SK-N-SH (cell line): ENCODE measurements around the gene PLEKHA6. TPM values are rescaled to one million over a fixed set of nuclear protein-coding genes. Genes with fewer than 3 reads are reported as not detected.

Source experiments
- CTCF ChIA-PET: fragments of 300-600, 350-600 bp; formaldehyde crosslinking; extraction: SDS; loops from one replicate; lab custom pipeline; 2021; lab: Yijun Ruan, JAX
- POLR2A ChIA-PET: fragments of 350-600 bp; sonication (Branson Sonifier 250); formaldehyde crosslinking; extraction: SDS; loops from one replicate; lab custom pipeline; 2020; ENCODE audit warnings: antibody characterized with exemption, inconsistent platforms; lab: Yijun Ruan, JAX
- DNase-seq: peaks from one replicate; pipeline ENCODE4 v3.0.0; 2012
- H2AFZ ChIP-seq: fragments of 200-600 bp; sonication (generic); 2 replicates; pipeline ENCODE4 v1.8.1; 2016; ENCODE audit warnings: antibody characterized with exemption, mild to moderate bottlenecking, low read depth
- H3F3A ChIP-seq: fragments of 200-600 bp; sonication (generic); replicated peaks from 2 replicates; pipeline ENCODE3; 2016; ENCODE audit warnings: antibody characterized with exemption, mild to moderate bottlenecking; ENCODE audit not compliant: insufficient read depth
- H3K27ac ChIP-seq, 2 experiments: fragments of 200-500 bp in 1 of 2; fragments of 200-600 bp in 1 of 2; sonication (Bioruptor generic) in 1 of 2; sonication (generic), shearing (Covaris generic) in 1 of 2; 2 replicates each; pipeline versions ENCODE4 v1.5.1 to v1.6.1; 2014 to 2016; ENCODE audit warnings: low read depth in 2 of 2, inconsistent platforms in 1 of 2, low read length in 1 of 2, mild to moderate bottlenecking in 1 of 2, mixed read lengths in 1 of 2
- H3K27me3 ChIP-seq: fragments of 200-600 bp; sonication (generic), shearing (Covaris generic); 2 replicates; pipeline ENCODE4 v1.6.1; 2016; ENCODE audit warnings: mixed run types; ENCODE audit not compliant: insufficient read depth
- H3K36me3 ChIP-seq, 2 experiments: fragments of 200-500 bp in 1 of 2; fragments of 200-600 bp in 1 of 2; sonication (Bioruptor generic) in 1 of 2; sonication (generic) in 1 of 2; replicated peaks in 1 of 2; 2 replicates each; pipeline versions ENCODE3 to v1.5.1; 2014 to 2016; ENCODE audit warnings: low read length in 1 of 2, mild to moderate bottlenecking in 1 of 2; ENCODE audit not compliant: insufficient read depth in 2 of 2, control insufficient read depth in 1 of 2
- H3K4me1 ChIP-seq, 2 experiments: fragments of 200-500 bp in 1 of 2; fragments of 200-600 bp in 1 of 2; sonication (Bioruptor generic) in 1 of 2; sonication (generic), shearing (Covaris generic) in 1 of 2; 2 replicates each; pipeline versions ENCODE4 v1.5.1 to v1.6.1; 2014 to 2016; ENCODE audit warnings: low read depth in 1 of 2, low read length in 1 of 2, mixed run types in 1 of 2; ENCODE audit not compliant: insufficient read depth in 2 of 2, control insufficient read depth in 1 of 2
- H3K4me2 ChIP-seq: fragments of 200-600 bp; sonication (generic), shearing (Covaris generic); 2 replicates; pipeline ENCODE4 v1.6.1; 2017; ENCODE audit warnings: mixed run types
- H3K4me3 ChIP-seq, 2 experiments: fragments of 200-500 bp in 1 of 2; fragments of 200-600 bp in 1 of 2; sonication (Bioruptor generic) in 1 of 2; sonication (generic), shearing (Covaris generic) in 1 of 2; 2 replicates each; pipeline versions ENCODE4 v1.5.1 to v1.8.1; 2014 to 2016; ENCODE audit warnings: low read depth in 2 of 2, inconsistent platforms in 1 of 2, low read length in 1 of 2, mild to moderate bottlenecking in 1 of 2, mixed read lengths in 1 of 2, moderate library complexity in 1 of 2
- H3K79me2 ChIP-seq: fragments of 200-600 bp; sonication (generic); 2 replicates; pipeline ENCODE4 v1.8.1; 2017; ENCODE audit warnings: mild to moderate bottlenecking; ENCODE audit not compliant: insufficient read depth
- H3K9ac ChIP-seq: fragments of 200-600 bp; sonication (generic); 2 replicates; pipeline ENCODE4 v1.6.1; 2017; ENCODE audit warnings: mixed run types
- H3K9me2 ChIP-seq: fragments of 200-600 bp; sonication (generic); 2 replicates; pipeline ENCODE4 v1.6.1; 2017; ENCODE audit warnings: mixed run types
- H3K9me3 ChIP-seq: fragments of 200-600 bp; sonication (generic); 2 replicates; pipeline ENCODE4 v1.6.1; 2017; ENCODE audit warnings: mixed run types, mild to moderate bottlenecking, moderate library complexity
- H4K20me1 ChIP-seq: fragments of 200-600 bp; sonication (generic); 2 replicates; pipeline ENCODE4 v1.6.1; 2017; ENCODE audit warnings: mild to moderate bottlenecking, mixed run types; ENCODE audit not compliant: insufficient read depth
- CHD2 ChIP-seq: fragments of 150-350 bp; IDR thresholded peaks from 2 replicates; pipeline ENCODE4 v1.6.1; 2018; ENCODE audit warnings: low read length; ENCODE audit not compliant: partially characterized antibody
- ELF1 ChIP-seq: IDR thresholded peaks from 2 replicates; pipeline ENCODE4 v1.4.0; 2012
- EP300 ChIP-seq, 2 experiments: IDR thresholded peaks; 2 replicates each; pipeline versions ENCODE4 v1.4.0 to v1.6.1; 2012; ENCODE audit warnings: borderline replicate concordance in 1 of 2, low read depth in 1 of 2, low read length in 1 of 2
- EZH2phosphoT487 ChIP-seq: fragments of 200-600 bp; sonication (generic); IDR thresholded peaks from 2 replicates; pipeline ENCODE4 v1.6.1; 2017; ENCODE audit warnings: low read depth, mixed run types, mild to moderate bottlenecking, antibody characterized with exemption, moderate library complexity, borderline replicate concordance
- GABPA ChIP-seq: IDR thresholded peaks from 2 replicates; pipeline ENCODE4 v1.4.0; 2012; ENCODE audit warnings: low read depth, mild to moderate bottlenecking
- MAX ChIP-seq: IDR thresholded peaks from 2 replicates; pipeline ENCODE4 v1.4.0; 2012; ENCODE audit warnings: low read depth
- MEF2A ChIP-seq: IDR thresholded peaks from 2 replicates; pipeline ENCODE4 v1.4.0; 2012; ENCODE audit warnings: low read depth, borderline replicate concordance
- POLR2AphosphoS5 ChIP-seq: IDR thresholded peaks from 2 replicates; pipeline ENCODE4 v1.6.1; 2012; ENCODE audit warnings: low read depth, low read length
- RAD21 ChIP-seq: IDR thresholded peaks from 2 replicates; pipeline ENCODE4 v1.6.1; 2012; ENCODE audit warnings: mild to moderate bottlenecking, low read length
- RCOR1 ChIP-seq: fragments of 150-350 bp; IDR thresholded peaks from 2 replicates; pipeline ENCODE4 v1.6.1; 2017; ENCODE audit warnings: antibody characterized with exemption, low read length
- SIN3A ChIP-seq: IDR thresholded peaks from 2 replicates; pipeline ENCODE4 v1.6.1; 2012; ENCODE audit warnings: low read depth, mild to moderate bottlenecking, low read length, moderate library complexity, borderline replicate concordance
- SMC3 ChIP-seq: IDR thresholded peaks from 2 replicates; pipeline ENCODE4 v1.6.1; 2012; ENCODE audit warnings: low read depth, low read length, improper control_type of control experiment
- TAF1 ChIP-seq: IDR thresholded peaks from 2 replicates; pipeline ENCODE4 v1.6.1; 2012; ENCODE audit warnings: low read depth, mild to moderate bottlenecking, low read length, moderate library complexity, borderline replicate concordance
- TCF12 ChIP-seq: IDR thresholded peaks from 2 replicates; pipeline ENCODE4 v1.4.0; 2012
- WGBS: methylation state at CpG from one replicate; pipeline ENCODE4 v1.1.6; 2017; ENCODE audit warnings: low lambda C conversion rate; 5-methylcytosine and 5-hydroxymethylcytosine counted together
- polyA plus RNA-seq, 3 experiments: library from polyadenylated mRNA; depleted of rRNA; stranded (reverse); fragments of >200 nt; gene quantifications; 2 replicates each; pipeline ENCODE4 v1.2.3, GENCODE V29; 2012
- TF ChIP-seq, protein P1 (sequence below): IDR thresholded peaks from 2 replicates; pipeline ENCODE4 v1.6.1; 2012; ENCODE audit warnings: mild to moderate bottlenecking, low read depth, low read length, moderate library complexity

The PLEKHA6 gene
- polyA plus RNA-seq, 1 of the 3 experiments (the other 2 are of a cell fraction) = 1.2 TPM

- TF ChIP-seq MEF2A (no peak), POLR2AphosphoS5 (0 out of 2 replicates have a peak, but pooled peaks have one; percentile 27), SMC3 (no peak), RCOR1 (peak; percentile 87; the same call in 1 of the 2 replicates), EZH2phosphoT487 (no peak), ELF1 (no peak)
- TF ChIP-seq, protein P1, sequence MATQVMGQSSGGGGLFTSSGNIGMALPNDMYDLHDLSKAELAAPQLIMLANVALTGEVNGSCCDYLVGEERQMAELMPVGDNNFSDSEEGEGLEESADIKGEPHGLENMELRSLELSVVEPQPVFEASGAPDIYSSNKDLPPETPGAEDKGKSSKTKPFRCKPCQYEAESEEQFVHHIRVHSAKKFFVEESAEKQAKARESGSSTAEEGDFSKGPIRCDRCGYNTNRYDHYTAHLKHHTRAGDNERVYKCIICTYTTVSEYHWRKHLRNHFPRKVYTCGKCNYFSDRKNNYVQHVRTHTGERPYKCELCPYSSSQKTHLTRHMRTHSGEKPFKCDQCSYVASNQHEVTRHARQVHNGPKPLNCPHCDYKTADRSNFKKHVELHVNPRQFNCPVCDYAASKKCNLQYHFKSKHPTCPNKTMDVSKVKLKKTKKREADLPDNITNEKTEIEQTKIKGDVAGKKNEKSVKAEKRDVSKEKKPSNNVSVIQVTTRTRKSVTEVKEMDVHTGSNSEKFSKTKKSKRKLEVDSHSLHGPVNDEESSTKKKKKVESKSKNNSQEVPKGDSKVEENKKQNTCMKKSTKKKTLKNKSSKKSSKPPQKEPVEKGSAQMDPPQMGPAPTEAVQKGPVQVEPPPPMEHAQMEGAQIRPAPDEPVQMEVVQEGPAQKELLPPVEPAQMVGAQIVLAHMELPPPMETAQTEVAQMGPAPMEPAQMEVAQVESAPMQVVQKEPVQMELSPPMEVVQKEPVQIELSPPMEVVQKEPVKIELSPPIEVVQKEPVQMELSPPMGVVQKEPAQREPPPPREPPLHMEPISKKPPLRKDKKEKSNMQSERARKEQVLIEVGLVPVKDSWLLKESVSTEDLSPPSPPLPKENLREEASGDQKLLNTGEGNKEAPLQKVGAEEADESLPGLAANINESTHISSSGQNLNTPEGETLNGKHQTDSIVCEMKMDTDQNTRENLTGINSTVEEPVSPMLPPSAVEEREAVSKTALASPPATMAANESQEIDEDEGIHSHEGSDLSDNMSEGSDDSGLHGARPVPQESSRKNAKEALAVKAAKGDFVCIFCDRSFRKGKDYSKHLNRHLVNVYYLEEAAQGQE = no peak
Measured at GRCh38 chr1:204299814-204300365, 59.8 kb downstream of the PLEKHA6 start (continued).

DNA sequence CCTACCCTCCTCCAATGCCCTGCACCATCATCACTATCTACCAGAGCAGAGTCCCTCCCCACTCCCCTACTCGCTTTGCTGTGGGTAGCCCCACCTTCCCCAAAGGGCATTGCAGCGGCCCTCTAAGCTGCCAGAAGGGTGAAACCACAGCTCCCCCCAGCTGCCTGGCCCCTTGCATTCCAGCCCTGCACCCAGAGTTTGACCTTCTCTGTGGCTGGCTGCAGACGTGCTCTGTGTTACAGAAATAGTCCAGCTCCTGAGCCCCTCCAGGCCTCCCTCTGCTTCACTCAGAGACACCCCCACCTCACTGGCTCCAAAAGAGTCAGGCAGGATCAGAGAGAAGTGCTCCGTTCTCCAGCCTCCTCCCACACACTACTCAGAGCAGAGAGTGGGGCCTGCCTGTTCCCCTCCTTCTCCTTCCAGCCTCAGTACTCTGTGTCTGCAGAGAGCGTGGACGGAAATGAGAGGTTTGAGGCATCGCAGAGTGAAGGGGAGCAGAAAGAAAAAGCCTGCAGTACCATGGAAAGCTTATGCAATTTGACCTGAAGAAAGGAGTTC, 63.2 kb downstream of the PLEKHA6 start:
- CTCF ChIA-PET = interaction anchor here (0.7 to 1.9 kb wide), 9 partner anchors 13 to 133 kb away, joined by 3 to 6 read pairs (median 4); partner anchors contain the start of gene PLEKHA6
- peak overlapping the region in 1 of 2 experiments; percentile 100; a peak in 2 of 4 replicates for H3K27ac ChIP-seq
- no peaks in the 10 kb centered on the region for H3K9me2 ChIP-seq
- DNase-seq = no peak
- H3K4me1 ChIP-seq = peaks cover 0 to 91% of the 10 kb centered on the region in 2 experiments; a peak in 2 of 4 replicates
- TF ChIP-seq RCOR1 (no peak), TAF1 (no peak), CHD2 (peak; percentile 15), EP300 (IDR thresholded peaks at IDR 0.05; ENCODE audit: borderline replicate concordance in 1 of 2, low read depth in 1 of 2, low read length in 1 of 2) (0 out of 4 replicates have a peak, but pooled peaks of 1 of the 2 experiments have one; percentile 13), GABPA (no peak), RAD21 (peak; percentile 50), ELF1 (no peak), EZH2phosphoT487 (no peak), SIN3A (no peak), TCF12 (no peak), MEF2A (no peak), MAX (no peak), POLR2AphosphoS5 (no peak)
- no peak overlapping the region for H2AFZ ChIP-seq
- no peaks in the 10 kb centered on the region for H4K20me1 ChIP-seq
- H3K4me2 ChIP-seq = no peak overlapping the region
- POLR2A ChIA-PET = interaction anchor here (1.5 to 1.6 kb wide), 2 partner anchors 12 to 39 kb away, joined by 5 read pairs; no protein-coding TSS in a partner anchor
- no peak overlapping the region for H3K4me3 ChIP-seq
- H3K27me3 ChIP-seq = peaks cover 27% of the 10 kb centered on the region
- no peaks in the 10 kb centered on the region for H3K36me3 ChIP-seq
- WGBS = 52% methylated on average over 7 of the region's 7 CpGs
- no peaks in the 10 kb centered on the region for H3F3A ChIP-seq
- H3K9me3 ChIP-seq = no peaks in the 10 kb centered on the region
- no peaks in the 10 kb centered on the region for H3K79me2 ChIP-seq
- H3K9ac ChIP-seq = no peak overlapping the region
